Activated naive CD8-positive, alpha-beta T cell treated with anti-CD3 and anti-CD28 coated beads for 36 hours (primary cell): ENCODE measurements around the gene AOPEP. TPM values are rescaled to one million over a fixed set of nuclear protein-coding genes. Genes with fewer than 3 reads are reported as not detected.

Source experiments
- DNase-seq: peaks from one replicate; pipeline ENCODE4 v3.0.0; 2021
- H3K27ac Mint-ChIP-seq: one replicate; pipeline ENCODE4 v1.8.0; 2022; ENCODE audit warnings: mild to moderate bottlenecking, moderate library complexity, mixed read lengths
- H3K27me3 Mint-ChIP-seq: one replicate; pipeline ENCODE4 v1.8.0; 2022; ENCODE audit warnings: mild to moderate bottlenecking, mixed read lengths
- H3K36me3 Mint-ChIP-seq: one replicate; pipeline ENCODE4 v1.8.0; 2021; ENCODE audit warnings: mild to moderate bottlenecking, mixed read lengths
- H3K4me1 Mint-ChIP-seq: one replicate; pipeline ENCODE4 v1.8.0; 2021; ENCODE audit warnings: mixed read lengths
- H3K4me3 Mint-ChIP-seq: one replicate; pipeline ENCODE4 v1.8.0; 2022; ENCODE audit warnings: mild to moderate bottlenecking, moderate library complexity, mixed read lengths
- H3K9me3 Mint-ChIP-seq: one replicate; pipeline ENCODE4 v1.8.0; 2022; ENCODE audit warnings: mixed read lengths
- total RNA-seq, 2 experiments: library from RNA; stranded (reverse); gene quantifications; one replicate each; pipeline ENCODE4 v1.2.3, GENCODE V29; 2021

AOPEP gene
- total RNA-seq, 2 experiments from 2014 or later = 5.0 to 6.8 TPM

- H3K9me3 Mint-ChIP-seq = no peaks in the 10 kb centered on the region
- DNase-seq = no peak
- H3K27me3 Mint-ChIP-seq = no peaks in the 10 kb centered on the region
- H3K4me1 Mint-ChIP-seq = peaks cover 3% of the 10 kb centered on the region
- peaks cover 12% of the 10 kb centered on the region for H3K36me3 Mint-ChIP-seq
- no peak overlapping the region for H3K4me3 Mint-ChIP-seq
- H3K27ac Mint-ChIP-seq = no peak overlapping the region
Observed at GRCh38 chr9:94767331-94768072, 41.0 kb downstream of the AOPEP start.

DNA sequence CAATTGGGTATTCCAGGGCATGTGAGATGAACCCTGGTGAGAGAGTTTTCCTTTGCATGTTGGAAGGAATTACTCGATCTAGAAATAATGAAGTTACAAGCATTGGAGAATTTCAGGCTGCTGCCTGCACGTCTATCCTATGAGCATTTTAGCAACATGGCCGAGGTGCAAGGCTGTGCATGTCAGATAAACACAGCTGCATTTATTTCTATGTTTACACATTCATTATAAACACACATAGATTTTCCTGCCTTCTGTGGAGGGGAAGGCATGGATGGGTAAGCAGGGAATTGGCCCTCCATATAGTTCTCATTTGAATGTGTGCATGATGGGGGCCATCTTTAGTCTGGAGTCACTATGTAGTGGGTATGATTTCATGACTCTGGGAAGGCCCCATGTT, 42.3 kb downstream of the AOPEP start:
- peaks cover 3% of the 10 kb centered on the region for H3K4me1 Mint-ChIP-seq
- H3K9me3 Mint-ChIP-seq = no peaks in the 10 kb centered on the region
- peaks cover 17% of the 10 kb centered on the region for H3K36me3 Mint-ChIP-seq
- no peak overlapping the region for H3K4me3 Mint-ChIP-seq
- DNase-seq = no peak
- H3K27me3 Mint-ChIP-seq = no peaks in the 10 kb centered on the region
- no peak overlapping the region for H3K27ac Mint-ChIP-seq

DNA sequence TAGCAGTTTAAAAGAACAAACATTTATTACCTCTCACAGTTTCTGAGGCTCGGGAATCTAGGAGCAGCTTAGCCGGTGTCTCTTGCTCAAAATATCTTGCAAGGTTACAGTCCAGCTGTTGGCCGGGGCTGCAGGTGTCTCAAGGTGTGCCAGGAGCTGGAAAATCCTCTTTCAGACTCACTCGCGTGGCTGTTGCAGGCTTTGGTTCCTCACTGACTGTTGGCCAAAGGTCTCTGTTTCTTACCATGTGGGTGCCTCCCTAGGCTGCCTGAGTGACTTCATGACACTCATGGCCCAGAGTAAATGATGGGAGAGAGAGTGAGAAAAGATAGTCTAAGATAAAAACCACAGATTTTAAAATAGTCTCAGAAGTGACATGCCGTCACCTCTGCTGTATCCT, 43.8 kb downstream of the AOPEP start:
- Mint-ChIP-seq H3K27ac (no peak overlapping the region), H3K4me1 (peaks cover 3% of the 10 kb centered on the region), H3K36me3 (peaks cover 15% of the 10 kb centered on the region), H3K4me3 (no peak overlapping the region), H3K27me3 (no peaks in the 10 kb centered on the region), H3K9me3 (no peaks in the 10 kb centered on the region)
- DNase-seq = no peak

- DNase-seq = no peak
- Mint-ChIP-seq H3K27ac (no peak overlapping the region), H3K27me3 (no peaks in the 10 kb centered on the region), H3K4me3 (no peak overlapping the region), H3K36me3 (peaks cover 15% of the 10 kb centered on the region), H3K9me3 (no peaks in the 10 kb centered on the region), H3K4me1 (peaks cover 3% of the 10 kb centered on the region)
Observed at GRCh38 chr9:94771096-94771495, 44.6 kb downstream of the AOPEP start.

DNA sequence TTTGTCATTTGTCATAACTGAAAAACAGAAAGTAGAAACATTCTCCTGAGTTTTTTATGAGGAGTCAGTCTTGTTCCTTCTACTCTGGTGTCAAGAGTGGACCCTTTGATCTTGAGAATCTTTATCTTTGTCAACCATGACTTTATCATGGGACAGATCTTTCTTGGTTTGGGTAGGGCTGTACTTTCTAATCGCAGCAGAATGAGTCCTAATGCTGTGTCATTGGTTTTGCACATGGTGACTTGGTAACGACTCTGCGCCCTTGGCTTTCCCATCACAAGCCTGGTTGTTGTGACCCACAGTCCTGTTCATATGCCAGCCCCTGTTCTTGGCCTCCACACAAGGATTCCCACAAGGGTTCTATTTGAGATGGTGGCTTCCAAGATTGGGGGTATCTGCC, 45.6 kb downstream of the AOPEP start:
- peaks cover 3% of the 10 kb centered on the region for H3K4me1 Mint-ChIP-seq
- no peak overlapping the region for H3K4me3 Mint-ChIP-seq
- H3K27me3 Mint-ChIP-seq = no peaks in the 10 kb centered on the region
- no peaks in the 10 kb centered on the region for H3K9me3 Mint-ChIP-seq
- no peak for DNase-seq
- peaks cover 10% of the 10 kb centered on the region for H3K36me3 Mint-ChIP-seq
- H3K27ac Mint-ChIP-seq = no peak overlapping the region

- no peak overlapping the region for H3K4me3 Mint-ChIP-seq
- no peak for DNase-seq
- H3K36me3 Mint-ChIP-seq = peaks cover 8% of the 10 kb centered on the region
- H3K4me1 Mint-ChIP-seq = peaks cover 3% of the 10 kb centered on the region
- no peaks in the 10 kb centered on the region for H3K27me3 Mint-ChIP-seq
- H3K9me3 Mint-ChIP-seq = no peaks in the 10 kb centered on the region
- H3K27ac Mint-ChIP-seq = no peak overlapping the region
Observed at GRCh38 chr9:94772639-94773303, 46.3 kb downstream of the AOPEP start.

GRCh38 chr9:94773655-94774054, 47.2 kb downstream of the AOPEP start:
- peaks cover 7% of the 10 kb centered on the region for H3K4me1 Mint-ChIP-seq
- H3K27me3 Mint-ChIP-seq = no peaks in the 10 kb centered on the region
- H3K36me3 Mint-ChIP-seq = peaks cover 9% of the 10 kb centered on the region
- no peak overlapping the region for H3K27ac Mint-ChIP-seq
- no peaks in the 10 kb centered on the region for H3K9me3 Mint-ChIP-seq
- no peak for DNase-seq
- H3K4me3 Mint-ChIP-seq = no peak overlapping the region

- H3K27me3 Mint-ChIP-seq = no peaks in the 10 kb centered on the region
Observed at GRCh38 chr9:94778013-94778412, 51.5 kb downstream of the AOPEP start.

GRCh38 chr9:94779031-94779430, 52.5 kb downstream of the AOPEP start:
- Mint-ChIP-seq H3K27me3 (no peaks in the 10 kb centered on the region), H3K36me3 (peaks cover 1% of the 10 kb centered on the region), H3K4me3 (no peak overlapping the region), H3K9me3 (no peaks in the 10 kb centered on the region), H3K27ac (no peak overlapping the region), H3K4me1 (peaks cover 11% of the 10 kb centered on the region)
- no peak for DNase-seq

More at GRCh38 chr9:94778013-94778412, 51.5 kb downstream of the AOPEP start:
- Mint-ChIP-seq H3K27ac (no peak overlapping the region), H3K4me1 (peaks cover 11% of the 10 kb centered on the region), H3K36me3 (peaks cover 4% of the 10 kb centered on the region), H3K4me3 (no peak overlapping the region), H3K9me3 (no peaks in the 10 kb centered on the region)
- no peak for DNase-seq

DNA sequence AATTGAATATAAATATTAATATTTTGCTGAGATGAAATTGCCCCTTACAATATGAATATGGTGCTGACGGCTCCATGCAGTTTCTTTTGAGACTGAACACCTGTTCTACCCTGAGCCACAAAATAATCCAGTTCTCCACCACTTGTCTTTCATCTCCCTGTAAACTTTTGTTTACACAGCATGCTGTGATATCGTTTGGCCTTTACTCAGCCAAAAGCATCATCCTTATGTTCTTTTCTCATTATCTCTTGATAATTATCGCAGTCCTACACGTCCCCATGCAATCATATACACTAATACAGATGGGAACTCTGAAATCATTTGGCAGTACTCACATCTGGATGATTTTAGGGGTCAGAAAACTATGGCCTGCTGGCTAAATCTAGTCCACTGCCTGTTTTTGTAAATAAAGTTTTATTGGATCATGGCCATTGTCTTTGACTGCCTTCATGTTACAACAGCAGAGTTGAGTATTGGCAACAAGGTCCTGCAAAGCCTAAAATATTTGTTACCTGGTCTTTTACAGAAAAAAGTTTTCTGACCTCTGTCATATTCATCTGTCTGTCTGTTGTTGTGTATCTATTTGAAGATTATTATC, 53.3 kb downstream of the AOPEP start:
- Mint-ChIP-seq H3K27ac (no peak overlapping the region), H3K9me3 (no peaks in the 10 kb centered on the region), H3K4me3 (no peak overlapping the region), H3K27me3 (no peaks in the 10 kb centered on the region), H3K36me3 (peaks cover 1% of the 10 kb centered on the region), H3K4me1 (peaks cover 11% of the 10 kb centered on the region)
- no peak for DNase-seq

DNA sequence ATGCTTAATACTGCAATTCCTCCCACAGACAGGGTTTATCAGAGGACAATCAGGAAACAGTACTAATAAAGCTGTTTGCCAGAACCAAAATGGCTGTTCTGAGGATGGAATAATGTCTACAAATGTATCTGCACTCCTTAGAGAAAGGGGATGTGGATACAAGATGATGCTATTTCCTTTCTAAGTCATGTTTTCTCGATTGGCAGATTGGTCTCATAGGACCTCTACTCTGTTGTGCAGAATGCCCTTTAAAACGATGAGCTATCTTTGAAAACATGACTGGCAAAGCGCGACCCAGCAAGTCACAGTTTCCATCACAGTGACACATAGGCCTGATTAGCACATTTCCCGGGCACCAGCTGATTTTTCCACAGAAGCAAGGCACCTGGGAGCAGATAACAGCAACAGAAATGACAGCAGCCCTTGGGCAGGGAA, 54.0 kb downstream of the AOPEP start:
- Mint-ChIP-seq H3K36me3 (peaks cover 1% of the 10 kb centered on the region), H3K27me3 (no peaks in the 10 kb centered on the region), H3K27ac (no peak overlapping the region), H3K4me1 (peaks cover 11% of the 10 kb centered on the region), H3K9me3 (no peaks in the 10 kb centered on the region), H3K4me3 (no peak overlapping the region)
- no peak for DNase-seq

DNA sequence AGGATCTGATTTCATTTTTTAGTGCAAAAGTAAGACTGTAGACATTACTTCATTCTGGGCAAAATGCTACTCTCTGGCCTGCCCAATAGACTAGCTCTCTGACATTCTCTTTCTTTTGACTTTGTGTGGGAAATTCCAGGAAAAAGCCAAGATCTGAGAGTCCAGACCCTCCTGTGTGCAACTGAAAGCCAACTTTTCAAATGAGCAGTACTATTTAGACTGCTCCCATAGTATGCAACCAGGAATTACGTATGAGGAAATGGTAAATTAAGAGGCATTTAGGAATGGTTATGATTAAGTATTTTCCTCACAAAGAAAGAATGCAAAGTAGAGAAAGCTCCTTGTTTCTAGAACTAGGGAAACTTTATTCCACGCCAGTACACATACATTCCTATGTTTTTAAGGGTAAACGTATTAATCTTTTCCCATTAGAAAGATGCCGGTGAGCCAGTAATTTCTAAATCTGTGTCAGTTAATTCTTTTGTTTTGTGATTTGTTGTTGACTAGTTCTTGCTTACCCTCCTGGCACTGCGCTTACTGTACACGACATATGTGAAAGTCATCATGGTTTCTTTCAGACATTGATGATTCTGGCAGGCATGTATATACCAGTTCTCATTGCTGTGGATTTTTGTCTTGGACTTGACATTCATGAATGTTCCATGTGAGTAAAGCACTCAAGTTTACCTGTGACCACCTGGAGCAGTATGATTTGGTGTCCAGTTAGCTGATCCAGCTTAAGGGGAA, 56.0 kb downstream of the AOPEP start:
- H3K36me3 Mint-ChIP-seq = peaks cover 1% of the 10 kb centered on the region
- no peak for DNase-seq
- H3K27ac Mint-ChIP-seq = no peak overlapping the region
- no peaks in the 10 kb centered on the region for H3K9me3 Mint-ChIP-seq
- H3K27me3 Mint-ChIP-seq = no peaks in the 10 kb centered on the region
- H3K4me1 Mint-ChIP-seq = peaks cover 12% of the 10 kb centered on the region
- H3K4me3 Mint-ChIP-seq = no peak overlapping the region

GRCh38 chr9:94783102-94783682, 56.7 kb downstream of the AOPEP start:
- H3K4me1 Mint-ChIP-seq = peaks cover 11% of the 10 kb centered on the region
- DNase-seq = no peak
- no peak overlapping the region for H3K4me3 Mint-ChIP-seq
- H3K9me3 Mint-ChIP-seq = no peaks in the 10 kb centered on the region
- H3K36me3 Mint-ChIP-seq = peaks cover 1% of the 10 kb centered on the region
- H3K27me3 Mint-ChIP-seq = no peaks in the 10 kb centered on the region
- no peak overlapping the region for H3K27ac Mint-ChIP-seq

DNA sequence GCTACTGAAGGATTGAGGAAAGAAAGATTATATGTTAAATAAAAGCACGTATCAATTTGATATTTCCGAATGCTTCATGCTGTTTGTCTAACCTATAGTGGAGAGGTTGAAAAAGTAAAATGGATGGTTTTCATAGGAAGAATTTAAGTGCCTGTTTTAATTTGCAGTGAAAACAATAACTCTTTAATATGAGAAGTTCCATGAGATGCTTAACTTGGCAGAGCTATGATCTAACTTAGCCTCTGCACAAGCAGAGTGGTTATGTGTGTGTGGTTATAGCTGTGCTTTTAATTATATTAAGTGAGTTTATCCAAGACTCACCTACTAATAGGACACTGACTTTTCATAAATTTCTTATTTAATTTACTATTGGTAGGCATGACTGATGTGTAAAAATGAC, 57.4 kb downstream of the AOPEP start:
- H3K27me3 Mint-ChIP-seq = no peaks in the 10 kb centered on the region
- peaks cover 9% of the 10 kb centered on the region for H3K4me1 Mint-ChIP-seq
- H3K36me3 Mint-ChIP-seq = peaks cover 2% of the 10 kb centered on the region
- no peaks in the 10 kb centered on the region for H3K9me3 Mint-ChIP-seq
- no peak overlapping the region for H3K27ac Mint-ChIP-seq
- no peak overlapping the region for H3K4me3 Mint-ChIP-seq
- DNase-seq = no peak
